PFSK-1 (cell line): Measurements from ENCODE around the gene CHAF1B.

ENCODE experiments used
- FOXP2 ChIP-seq: optimal IDR thresholded peaks from 2 replicates; pipeline ENCODE3; 2011; ENCODE audit warnings: borderline replicate concordance, control low read depth, inconsistent platforms; ENCODE audit not compliant: insufficient read depth; ENCODE audit errors: extremely low read length, extremely low read depth
- POLR2AphosphoS5 ChIP-seq: IDR thresholded peaks from 2 replicates; pipeline ENCODE4 v1.6.1; 2012; ENCODE audit warnings: low read depth, mild to moderate bottlenecking, control low read depth, low read length, moderate library complexity
- REST ChIP-seq, 2 experiments: IDR thresholded peaks; 2 replicates each; pipeline versions ENCODE4 v1.6.1 to v1.8.0; 2011 to 2012; ENCODE audit warnings: low read depth in 2 of 2, low read length in 2 of 2, control low read depth in 1 of 2, inconsistent platforms in 1 of 2, mild to moderate bottlenecking in 1 of 2, moderate library complexity in 1 of 2; ENCODE audit not compliant: insufficient read depth in 1 of 2
- SIN3A ChIP-seq: IDR thresholded peaks from 2 replicates; pipeline ENCODE4 v1.6.1; 2012; ENCODE audit warnings: mild to moderate bottlenecking, low read length, moderate library complexity, borderline replicate concordance; ENCODE audit not compliant: insufficient read depth
- TAF1 ChIP-seq: IDR thresholded peaks from 2 replicates; pipeline ENCODE4 v1.6.1; 2012; ENCODE audit warnings: low read length, control low read depth, borderline replicate concordance; ENCODE audit not compliant: insufficient read depth

CHAF1B gene

GRCh38 chr21:36466061-36466511 is 80.9 kb downstream of the CHAF1B start:
- TF ChIP-seq TAF1 (no peak), REST (IDR thresholded peaks at IDR 0.05; ENCODE audit: insufficient read depth in 1 of 2, low read depth in 2 of 2, low read length in 2 of 2) (no peak), FOXP2 (no peak), POLR2AphosphoS5 (no peak), SIN3A (no peak)
